ENCODE data around the gene ZNF519.

Gene ZNF519

DNA sequence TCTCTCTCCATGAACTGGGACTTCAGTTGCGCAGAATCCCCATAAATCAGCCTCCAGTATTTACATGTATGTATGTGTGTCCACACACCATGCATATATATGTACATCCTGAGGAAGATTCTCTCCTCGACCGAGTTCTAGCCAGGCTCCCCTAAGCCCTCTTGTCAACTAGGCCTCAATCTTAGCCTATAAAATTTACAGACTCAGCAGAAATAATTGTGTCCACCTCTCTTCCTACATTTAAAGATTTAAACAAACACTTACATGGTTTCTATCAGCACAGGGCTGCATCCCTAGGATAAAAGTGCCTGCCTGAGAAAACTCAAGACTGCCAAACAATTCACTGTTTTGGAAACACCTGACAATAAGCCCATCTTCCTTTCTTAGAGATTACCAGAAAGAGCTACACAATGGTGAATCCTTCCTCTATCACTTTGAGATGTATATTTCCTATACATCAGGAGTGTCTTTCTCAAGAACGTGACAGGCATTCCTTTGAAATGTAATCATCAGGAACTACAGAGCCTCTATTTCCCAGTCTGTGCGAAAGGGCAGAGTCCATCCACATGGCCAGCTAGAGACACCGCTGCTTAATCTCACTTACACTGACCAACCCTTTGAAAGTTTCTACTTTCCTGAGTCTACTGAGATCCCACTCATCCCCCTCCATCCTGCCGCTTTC is 39.5 kb downstream of the ZNF519 start:
- DNase-seq = no peak

DNA sequence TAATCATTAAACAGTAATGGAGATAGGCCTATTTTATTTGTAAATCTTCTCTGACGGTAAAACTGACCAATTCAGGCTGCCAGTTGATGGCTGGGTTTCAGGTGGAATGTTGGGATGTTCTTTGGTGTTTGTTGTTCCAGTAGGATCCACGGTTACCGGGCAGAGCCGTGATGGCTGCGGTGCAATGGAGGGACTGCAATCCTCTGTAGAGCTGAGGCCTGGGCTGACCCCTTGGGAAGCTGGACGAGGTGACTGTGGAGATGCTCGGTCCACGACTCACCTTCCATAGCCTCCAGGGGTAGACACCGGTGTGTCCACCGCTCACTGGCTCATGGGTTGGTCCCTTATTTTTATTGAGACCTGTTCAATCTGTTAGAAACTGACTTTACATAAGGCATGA is 42.5 kb downstream of the ZNF519 start:
- no peak for DNase-seq

- no peak for DNase-seq
Observed at GRCh38 chr18:14089191-14089590, 43.0 kb downstream of the ZNF519 start.

- peak; percentile 43 for DNase-seq
Observed at GRCh38 chr18:14086458-14087231, 45.6 kb downstream of the ZNF519 start.

DNA sequence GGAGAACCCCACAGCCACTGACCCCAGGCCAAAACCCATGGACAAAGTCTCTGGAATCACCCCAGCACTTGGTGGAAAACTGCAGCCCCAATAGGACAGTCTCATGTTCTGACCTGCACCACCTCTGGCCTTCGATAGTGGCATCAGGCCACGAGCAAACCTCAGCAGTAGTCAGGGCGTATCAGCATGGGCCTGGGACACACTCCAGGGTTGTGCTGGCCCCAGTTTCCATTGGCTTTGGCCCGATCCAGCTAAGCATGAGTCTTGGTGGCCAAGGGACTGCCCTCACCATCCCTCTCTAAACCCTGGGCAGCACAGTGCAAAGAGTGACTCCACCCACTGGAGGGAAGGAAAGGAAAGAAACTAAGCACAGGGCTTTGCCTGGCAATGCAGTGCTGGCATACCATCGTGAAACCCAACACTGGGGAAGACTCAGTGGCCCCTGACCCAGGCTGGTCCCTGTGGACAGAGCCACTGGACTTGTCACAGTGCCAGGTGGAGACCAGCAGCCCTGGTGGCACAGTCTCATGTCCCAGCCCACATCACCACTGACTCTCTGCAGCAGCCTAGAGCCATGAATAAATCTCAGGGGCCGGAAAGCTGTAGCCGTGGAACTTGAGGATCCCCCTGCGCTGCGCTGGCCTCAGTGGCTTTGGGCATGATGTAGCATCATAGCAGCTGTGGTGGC is 46.3 kb downstream of the ZNF519 start:
- no peak for DNase-seq

DNA sequence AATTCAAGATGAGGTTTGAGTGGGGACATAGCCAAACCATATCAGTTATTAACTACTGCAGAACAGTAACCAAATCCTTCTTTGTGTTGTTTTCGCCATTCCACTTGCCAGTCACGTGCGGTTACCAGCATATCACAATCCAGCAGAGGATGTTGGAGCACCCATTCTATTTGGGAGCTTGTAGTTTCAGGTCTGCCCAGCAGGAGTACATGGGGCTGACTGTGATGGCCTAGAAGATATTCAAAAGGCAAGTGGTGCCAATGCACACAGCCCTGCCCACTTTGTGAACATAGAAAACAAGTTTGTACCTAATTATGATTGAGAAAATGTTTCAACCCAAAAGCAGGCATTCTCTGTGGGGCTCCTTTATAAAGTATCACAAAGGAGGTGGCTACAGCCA is 57.0 kb downstream of the ZNF519 start:
- no peak for DNase-seq

DNA sequence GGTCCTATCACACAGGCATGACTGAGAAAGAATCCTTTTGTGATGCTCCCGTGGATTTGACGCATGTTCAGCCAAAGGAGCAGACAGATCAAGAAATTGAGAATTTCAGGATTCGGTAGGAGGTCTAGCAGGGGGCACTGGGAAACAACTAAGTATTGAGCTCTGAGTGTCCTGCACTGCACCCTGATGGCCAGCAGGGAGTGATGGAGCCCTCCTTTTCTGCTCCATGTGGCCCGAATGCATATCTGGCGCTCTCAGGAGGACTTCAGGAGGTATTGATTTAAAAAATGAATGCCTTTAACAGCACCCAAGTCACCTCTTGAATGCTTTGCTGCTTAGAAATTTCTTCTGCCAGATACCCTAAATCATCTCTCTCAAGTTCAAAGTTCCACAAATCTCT is 58.0 kb downstream of the ZNF519 start:
- DNase-seq = no peak

GRCh38 chr18:14053661-14054060 is 78.6 kb downstream of the ZNF519 start:
- DNase-seq = no peak

Data from NCI-H2171 (cell line).